ENCODE data around the gene GRIK4. TPM values are rescaled to one million over a fixed set of nuclear protein-coding genes. Genes with fewer than 3 reads are reported as not detected.

GRIK4 gene
- total RNA-seq, 1 donor from 2014 or later: 0.06 TPM

DNA sequence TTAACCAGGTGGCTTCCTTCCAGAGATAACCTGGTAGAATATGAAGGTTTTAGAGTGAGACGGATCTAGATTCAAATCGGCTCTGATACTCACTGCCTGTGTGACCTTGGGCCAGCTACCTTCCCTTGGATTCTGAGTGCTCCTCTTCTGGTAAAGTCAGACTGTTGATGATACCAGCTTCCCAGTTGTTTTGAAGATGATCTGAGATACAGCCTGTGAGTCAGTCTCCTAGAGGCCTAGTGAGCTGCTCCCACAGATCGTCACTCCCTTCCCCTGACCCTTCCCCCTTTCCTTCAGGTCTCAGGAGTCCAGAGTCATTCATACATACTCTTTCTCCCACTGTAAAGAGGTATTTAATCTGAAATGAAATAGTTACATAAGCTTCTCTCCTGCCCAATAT, 207.8 kb downstream of the GRIK4 start:
- TF ChIP-seq, protein P1, sequence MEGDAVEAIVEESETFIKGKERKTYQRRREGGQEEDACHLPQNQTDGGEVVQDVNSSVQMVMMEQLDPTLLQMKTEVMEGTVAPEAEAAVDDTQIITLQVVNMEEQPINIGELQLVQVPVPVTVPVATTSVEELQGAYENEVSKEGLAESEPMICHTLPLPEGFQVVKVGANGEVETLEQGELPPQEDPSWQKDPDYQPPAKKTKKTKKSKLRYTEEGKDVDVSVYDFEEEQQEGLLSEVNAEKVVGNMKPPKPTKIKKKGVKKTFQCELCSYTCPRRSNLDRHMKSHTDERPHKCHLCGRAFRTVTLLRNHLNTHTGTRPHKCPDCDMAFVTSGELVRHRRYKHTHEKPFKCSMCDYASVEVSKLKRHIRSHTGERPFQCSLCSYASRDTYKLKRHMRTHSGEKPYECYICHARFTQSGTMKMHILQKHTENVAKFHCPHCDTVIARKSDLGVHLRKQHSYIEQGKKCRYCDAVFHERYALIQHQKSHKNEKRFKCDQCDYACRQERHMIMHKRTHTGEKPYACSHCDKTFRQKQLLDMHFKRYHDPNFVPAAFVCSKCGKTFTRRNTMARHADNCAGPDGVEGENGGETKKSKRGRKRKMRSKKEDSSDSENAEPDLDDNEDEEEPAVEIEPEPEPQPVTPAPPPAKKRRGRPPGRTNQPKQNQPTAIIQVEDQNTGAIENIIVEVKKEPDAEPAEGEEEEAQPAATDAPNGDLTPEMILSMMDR (conservative IDR thresholded peaks at IDR 0.05; ENCODE audit: low read depth, low read length): no peak
- DNase-seq (ENCODE audit: low read depth): no peak
- no peak overlapping the region for H3K4me3 ChIP-seq (ENCODE audit: low read depth, low read length)

- TF ChIP-seq, protein P1 (conservative IDR thresholded peaks at IDR 0.05; ENCODE audit: low read depth, low read length): no peak
- no peak overlapping the region for H3K4me3 ChIP-seq (ENCODE audit: low read depth, low read length)
- no peak for DNase-seq (ENCODE audit: low read depth)
Measured at GRCh38 chr11:120720760-120721159, 209.2 kb downstream of the GRIK4 start.

DNA sequence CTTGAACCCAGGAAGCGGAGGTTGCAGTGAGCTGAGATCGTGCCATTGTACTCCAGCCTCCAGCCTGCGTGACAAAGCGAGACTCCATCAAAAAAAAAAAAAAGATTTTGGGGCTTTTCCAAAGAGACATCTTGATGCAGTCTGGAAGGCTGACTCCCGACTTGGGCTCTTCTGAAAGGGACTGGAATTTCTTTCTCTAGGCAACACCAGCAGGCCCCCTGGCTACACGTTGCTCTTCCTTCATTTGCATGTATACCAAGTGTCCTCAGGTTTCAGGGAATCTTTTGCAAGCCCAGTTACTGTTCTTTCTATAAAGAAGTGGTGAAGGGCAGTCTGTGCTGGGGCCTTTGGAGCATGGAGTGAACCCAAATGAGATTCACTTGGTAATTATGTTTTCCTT, 211.0 kb downstream of the GRIK4 start:
- no peak overlapping the region for H3K4me3 ChIP-seq (ENCODE audit: low read depth, low read length)
- TF ChIP-seq, protein P1 (conservative IDR thresholded peaks at IDR 0.05; ENCODE audit: low read depth, low read length): no peak
- no peak for DNase-seq (ENCODE audit: low read depth)

- TF ChIP-seq, protein P1 (conservative IDR thresholded peaks at IDR 0.05; ENCODE audit: low read depth, low read length): no peak
- DNase-seq (ENCODE audit: low read depth): no peak
- no peak overlapping the region for H3K4me3 ChIP-seq (ENCODE audit: low read depth, low read length)
Measured at GRCh38 chr11:120723751-120724150, 212.2 kb downstream of the GRIK4 start.

- TF ChIP-seq, protein P1 (conservative IDR thresholded peaks at IDR 0.05; ENCODE audit: low read depth, low read length): no peak
- DNase-seq (ENCODE audit: low read depth): no peak
- H3K4me3 ChIP-seq (ENCODE audit: low read depth, low read length): no peak overlapping the region
Measured at GRCh38 chr11:120727752-120728151, 216.2 kb downstream of the GRIK4 start.

- TF ChIP-seq, protein P1 (conservative IDR thresholded peaks at IDR 0.05; ENCODE audit: low read depth, low read length): no peak
- no peak overlapping the region for H3K4me3 ChIP-seq (ENCODE audit: low read depth, low read length)
- no peak for DNase-seq (ENCODE audit: low read depth)
Measured at GRCh38 chr11:120735035-120735434, 223.5 kb downstream of the GRIK4 start.

GRCh38 chr11:120738516-120739046, 227.0 kb downstream of the GRIK4 start:
- H3K4me3 ChIP-seq (ENCODE audit: low read depth, low read length): no peak overlapping the region
- TF ChIP-seq, protein P1 (conservative IDR thresholded peaks at IDR 0.05; ENCODE audit: low read depth, low read length): no peak
- DNase-seq (ENCODE audit: low read depth): no peak
